ENCODE data around the gene LRIG1. TPM values are rescaled to one million over a fixed set of nuclear protein-coding genes. Genes with fewer than 3 reads are reported as not detected.

LRIG1 gene
- total RNA-seq, 4 donors from 2014 or later = 95.3 to 136 (median 131) TPM

DNA sequence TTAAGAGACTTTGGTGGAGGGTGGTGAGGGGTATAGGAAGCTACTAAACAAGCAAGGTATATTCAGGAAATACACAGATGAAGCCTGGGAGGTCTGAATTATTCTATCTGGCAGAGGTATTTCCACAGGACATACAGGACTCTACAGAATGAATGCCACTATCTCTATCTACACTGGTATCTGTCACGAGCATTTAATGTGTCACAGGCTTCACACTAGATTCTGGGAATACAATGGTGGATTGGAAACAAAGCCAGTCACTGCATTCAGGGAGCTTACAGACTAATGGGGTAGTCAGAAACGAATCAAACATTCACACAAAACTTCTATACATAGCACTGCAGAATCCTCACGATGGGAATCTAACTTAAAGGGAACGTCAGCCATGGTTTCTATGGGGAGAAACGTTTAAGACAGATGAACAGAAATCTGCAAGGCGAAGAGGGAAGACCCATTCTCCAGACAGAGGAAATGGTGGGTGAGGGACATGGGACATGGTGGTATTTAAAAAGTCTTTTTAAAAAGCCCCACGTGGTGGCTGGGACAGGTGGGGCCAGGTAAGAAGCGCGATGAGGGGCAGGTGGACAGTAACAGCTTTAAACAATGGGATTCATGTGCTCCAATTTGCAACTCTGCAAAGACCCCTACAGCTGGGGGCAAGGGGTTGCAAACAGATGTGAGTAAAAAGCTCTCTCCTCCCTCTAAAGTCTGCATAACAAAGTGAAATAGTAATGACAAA is 16.5 kb downstream of the LRIG1 start:
- intact Hi-C loops (cut with DNase I) = no loop called here
- H3K27ac ChIP-seq (replicated peaks in 1 of 4) = peak overlapping the region; percentile 86 to 99 (median 92)

DNA sequence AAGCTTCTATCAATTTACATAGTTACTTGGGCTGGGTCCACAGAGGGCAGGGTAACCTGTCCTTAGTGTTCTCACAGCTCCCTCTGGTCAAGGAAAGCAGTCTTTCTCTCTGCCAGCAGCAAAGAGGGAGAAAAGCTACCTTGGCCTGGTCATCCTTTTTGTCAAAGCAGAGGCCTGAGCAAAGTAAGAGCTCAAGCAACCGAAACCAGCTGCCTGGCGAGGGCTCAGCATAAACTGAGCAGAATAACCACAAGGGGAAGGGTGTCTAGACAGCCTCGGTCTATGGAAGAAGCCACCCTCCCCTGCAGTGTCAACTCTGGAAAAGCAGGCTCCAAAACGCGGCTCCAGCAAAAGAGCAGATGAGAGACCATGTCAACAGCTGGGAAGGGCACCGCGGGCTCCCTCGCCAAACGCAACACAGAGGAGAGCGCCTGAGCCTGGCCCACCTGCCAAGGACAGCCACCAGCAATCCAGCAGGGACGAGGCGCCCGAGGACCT is 17.4 kb downstream of the LRIG1 start:
- no peaks in the 10 kb centered on the region for H3K36me3 ChIP-seq
- no peaks in the 10 kb centered on the region for H3K9me3 ChIP-seq
- H3K4me1 ChIP-seq = peaks cover 91 to 100% (median 100%) of the 10 kb centered on the region in 4 donors
- peak overlapping the region in 2 of 4 donors; percentile 6 to 11 for H3K4me3 ChIP-seq
- WGBS = 58% methylated on average over 6 of the region's 13 CpGs
- peak overlapping the region; percentile 86 to 99 (median 92) for H3K27ac ChIP-seq (replicated peaks in 1 of 4)
- no peak for DNase-seq (ENCODE audit: extremely low spot score)
- intact Hi-C loops (cut with DNase I) = no loop called here
- TF ChIP-seq, protein P1, sequence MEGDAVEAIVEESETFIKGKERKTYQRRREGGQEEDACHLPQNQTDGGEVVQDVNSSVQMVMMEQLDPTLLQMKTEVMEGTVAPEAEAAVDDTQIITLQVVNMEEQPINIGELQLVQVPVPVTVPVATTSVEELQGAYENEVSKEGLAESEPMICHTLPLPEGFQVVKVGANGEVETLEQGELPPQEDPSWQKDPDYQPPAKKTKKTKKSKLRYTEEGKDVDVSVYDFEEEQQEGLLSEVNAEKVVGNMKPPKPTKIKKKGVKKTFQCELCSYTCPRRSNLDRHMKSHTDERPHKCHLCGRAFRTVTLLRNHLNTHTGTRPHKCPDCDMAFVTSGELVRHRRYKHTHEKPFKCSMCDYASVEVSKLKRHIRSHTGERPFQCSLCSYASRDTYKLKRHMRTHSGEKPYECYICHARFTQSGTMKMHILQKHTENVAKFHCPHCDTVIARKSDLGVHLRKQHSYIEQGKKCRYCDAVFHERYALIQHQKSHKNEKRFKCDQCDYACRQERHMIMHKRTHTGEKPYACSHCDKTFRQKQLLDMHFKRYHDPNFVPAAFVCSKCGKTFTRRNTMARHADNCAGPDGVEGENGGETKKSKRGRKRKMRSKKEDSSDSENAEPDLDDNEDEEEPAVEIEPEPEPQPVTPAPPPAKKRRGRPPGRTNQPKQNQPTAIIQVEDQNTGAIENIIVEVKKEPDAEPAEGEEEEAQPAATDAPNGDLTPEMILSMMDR (IDR thresholded peaks at IDR 0.05) = no peak
- peak in 1 of 2 donors; percentile 25 for TF ChIP-seq POLR2AphosphoS5 (IDR thresholded peaks at IDR 0.05)
- H3K27me3 ChIP-seq = no peaks in the 10 kb centered on the region

More for the DNA sequence above, 16.5 kb downstream of the LRIG1 start:
- no peak for TF ChIP-seq EP300 (IDR thresholded peaks at IDR 0.05)
- TF ChIP-seq POLR2A (IDR thresholded peaks at IDR 0.05; ENCODE audit: low read depth) = no peak
- TF ChIP-seq POLR2AphosphoS5 (IDR thresholded peaks at IDR 0.05) = no peak
- TF ChIP-seq, protein P1 (IDR thresholded peaks at IDR 0.05) = no peak
- Histone ChIP-seq H3K9me3 (no peaks in the 10 kb centered on the region), H3K36me3 (no peaks in the 10 kb centered on the region), H3K4me3 (no peak overlapping the region), H3K4me1 (peaks cover 82 to 100% (median 100%) of the 10 kb centered on the region in 4 donors), H3K27me3 (no peaks in the 10 kb centered on the region)
- WGBS = 62% methylated on average over 9 of the region's 9 CpGs
- no peak for DNase-seq (ENCODE audit: extremely low spot score)

GRCh38 chr3:66483006-66483405 is 17.8 kb downstream of the LRIG1 start:
- intact Hi-C loops (cut with DNase I) = no loop called here
- H3K9me3 ChIP-seq = no peaks in the 10 kb centered on the region
- H3K36me3 ChIP-seq = no peaks in the 10 kb centered on the region
- DNase-seq (ENCODE audit: extremely low spot score) = peak; percentile 96
- 25% methylated on average over 4 of the region's 4 CpGs for WGBS
- H3K27me3 ChIP-seq = no peaks in the 10 kb centered on the region
- peaks cover 95 to 100% (median 100%) of the 10 kb centered on the region in 4 donors for H3K4me1 ChIP-seq
- H3K27ac ChIP-seq (replicated peaks in 1 of 4) = peak overlapping the region; percentile 86 to 99 (median 92)
- TF ChIP-seq EP300 (IDR thresholded peaks at IDR 0.05) = no peak
- TF ChIP-seq POLR2AphosphoS5 (IDR thresholded peaks at IDR 0.05) = peak; percentile 61 to 83
- peak overlapping the region in 1 of 4 donors; percentile 11 for H3K4me3 ChIP-seq

DNA sequence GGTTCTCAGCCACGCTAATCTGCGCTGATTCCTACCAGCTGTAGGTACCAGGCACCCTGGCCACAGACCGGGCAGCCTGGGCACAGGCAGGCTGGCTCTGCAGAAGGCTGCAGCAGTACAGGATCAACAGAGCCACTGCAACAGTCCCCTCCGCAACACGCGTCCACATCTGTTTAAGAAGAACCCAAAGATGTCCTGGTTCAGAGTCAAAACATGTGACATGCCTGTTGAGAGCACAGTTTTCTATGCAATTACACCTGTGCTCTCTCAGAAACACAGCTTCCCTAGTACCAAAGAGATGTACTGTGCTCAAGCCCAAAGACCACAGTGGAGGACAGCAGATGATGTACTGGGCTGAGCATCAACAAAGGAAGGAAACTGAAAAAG is 18.8 kb downstream of the LRIG1 start:
- WGBS = 53% methylated on average over 6 of the region's 6 CpGs

More for the DNA sequence above, 18.8 kb downstream of the LRIG1 start:
- no peak for TF ChIP-seq POLR2A (IDR thresholded peaks at IDR 0.05; ENCODE audit: low read depth)
- TF ChIP-seq, protein P1 (IDR thresholded peaks at IDR 0.05) = no peak
- TF ChIP-seq EP300 (IDR thresholded peaks at IDR 0.05) = no peak
- no peak for TF ChIP-seq POLR2AphosphoS5 (IDR thresholded peaks at IDR 0.05)
- Histone ChIP-seq H3K27ac (replicated peaks in 1 of 4) (peak overlapping the region; percentile 86 to 99 (median 92)), H3K9me3 (no peaks in the 10 kb centered on the region), H3K36me3 (no peaks in the 10 kb centered on the region), H3K4me3 (no peak overlapping the region), H3K27me3 (no peaks in the 10 kb centered on the region), H3K4me1 (peaks cover 96 to 100% (median 100%) of the 10 kb centered on the region in 4 donors)
- intact Hi-C loops (cut with DNase I) = no loop called here
- no peak for DNase-seq (ENCODE audit: extremely low spot score)
